Activated CD4-positive, CD25-positive, alpha-beta regulatory T cell treated with anti-CD3 and anti-CD28 coated beads, Interleukin-2, amount 50 U/mL, for 72 hours (primary cell): ENCODE measurements around the gene RGL2.
"Not testable (repeated sequence)": the region's sequence is repeated elsewhere in the genome, so short reads cannot be mapped to it uniquely, and the experiment has no call there.

Experiments used
- DNase-seq: peaks from one replicate; pipeline ENCODE4 v3.0.0; 2021

Gene RGL2

GRCh38 chr6:33272275-33273128 lies 26.2 kb downstream of the RGL2 start:
- no peak for DNase-seq

GRCh38 chr6:33271468-33272274 lies 27.1 kb downstream of the RGL2 start, which contains the start of the genes RPS18 and VPS52:
Gene RPS18 (plus strand): TSS chr6:33272075. CDS start chr6:33272120, 45 bp downstream.
Gene VPS52 (minus strand): TSS chr6:33271876. CDS start chr6:33271675, 201 bp downstream.
- DNase-seq, result peak; percentile 81

GRCh38 chr6:33271117-33271467 lies 27.6 kb downstream of the RGL2 start:
- no peak for DNase-seq

GRCh38 chr6:33264015-33264414 lies 34.7 kb downstream of the RGL2 start:
- no peak for DNase-seq

GRCh38 chr6:33262490-33262889 lies 36.3 kb downstream of the RGL2 start:
- DNase-seq, result not testable (repeated sequence)

- no peak for DNase-seq
These were observed 39.7 kb downstream of the RGL2 start for GRCh38 chr6:33259032-33259431.

GRCh38 chr6:33254591-33254990 lies 44.2 kb downstream of the RGL2 start:
- DNase-seq, result no peak

GRCh38 chr6:33252759-33253158 lies 46.0 kb downstream of the RGL2 start:
- no peak for DNase-seq

- no peak for DNase-seq
These were observed 47.2 kb downstream of the RGL2 start for GRCh38 chr6:33251395-33252012.

- no peak for DNase-seq
These were observed 48.0 kb downstream of the RGL2 start for GRCh38 chr6:33250731-33251130.

- DNase-seq, result no peak
These were observed 48.8 kb downstream of the RGL2 start for GRCh38 chr6:33249732-33250630.

GRCh38 chr6:33248932-33249731 lies 49.6 kb downstream of the RGL2 start:
- peak; percentile 95 for DNase-seq

GRCh38 chr6:33248643-33248931 lies 50.2 kb downstream of the RGL2 start:
- DNase-seq, result no peak

- DNase-seq, result peak; percentile 93
These were observed 50.6 kb downstream of the RGL2 start for GRCh38 chr6:33247977-33248642.

- no peak for DNase-seq
These were observed 55.3 kb downstream of the RGL2 start for GRCh38 chr6:33243476-33243875.

- DNase-seq, result no peak
These were observed 56.8 kb downstream of the RGL2 start for GRCh38 chr6:33241968-33242367.
